Colonic mucosa (tissue), 4 donors: Measurements from ENCODE around the gene PIGM. TPM values are rescaled to one million over a fixed set of nuclear protein-coding genes. Genes with fewer than 3 reads are reported as not detected.

Source experiments
- DNase-seq: peaks from one replicate; pipeline ENCODE4 v3.0.0-alpha.2; 2020
- H3K27ac ChIP-seq: fragments of 200-600 bp; one replicate; pipeline ENCODE4 v1.8.0; 2021
- H3K27me3 ChIP-seq: fragments of 200-600 bp; one replicate; pipeline ENCODE4 v1.8.0; 2021
- H3K36me3 ChIP-seq: fragments of 200-600 bp; one replicate; pipeline ENCODE4 v1.8.0; 2021
- H3K4me1 ChIP-seq: fragments of 200-600 bp; one replicate; pipeline ENCODE4 v1.8.0; 2021; ENCODE audit warnings: mild to moderate bottlenecking
- H3K4me3 ChIP-seq: fragments of 200-600 bp; one replicate; pipeline ENCODE4 v1.8.0; 2021
- H3K9ac ChIP-seq, 2 donors: one replicate each; pipeline ENCODE4 v1.7.0; 2013; ENCODE audit warnings: control low read depth in 2 of 2, low read depth in 2 of 2, low read length in 2 of 2
- H3K9me3 ChIP-seq: fragments of 200-600 bp; one replicate; pipeline ENCODE4 v1.8.0; 2021
- CTCF ChIP-seq: fragments of 200-600 bp; IDR thresholded peaks from one replicate; pipeline ENCODE4 v1.8.0; 2022; ENCODE audit warnings: antibody characterized with exemption, mild to moderate bottlenecking
- intact Hi-C: fragments of 100-400 bp; cut with DNase I; formaldehyde crosslinking; loops from one replicate; pipeline ENCODE4 v1.14.1; 2022
- total RNA-seq, 2 donors: library from RNA; stranded (reverse); fragmentation: NEBNext Ultra II Directional in 1 of 2; extraction: Animal tissue kit (Norgen Biotek cat#: 25700) in 1 of 2; gene quantifications; one replicate each; pipeline ENCODE4 v1.2.1, GENCODE V29; 2021
- donor health status: healthy.
- donor health status: DM: no; HTN: no; CAD: no.
- donor health status: DM: no; HTN: no; CAD: no.

Gene PIGM
- total RNA-seq, 2 donors from 2014 or later = 4.0 to 6.2 TPM

GRCh38 chr1:160048335-160048734, 16.5 kb upstream of the PIGM start:
- DNase-seq = no peak
- no peaks in the 10 kb centered on the region for H3K4me1 ChIP-seq
- no peaks in the 10 kb centered on the region for H3K36me3 ChIP-seq
- H3K27me3 ChIP-seq = no peaks in the 10 kb centered on the region
- no peaks in the 10 kb centered on the region for H3K9me3 ChIP-seq
- intact Hi-C loops = loop anchor here (5.0 kb wide), 1 partner anchor 34 kb away; the partner anchor contains the start of gene KCNJ9
- H3K27ac ChIP-seq = no peak overlapping the region
- TF ChIP-seq CTCF = no peak
- H3K9ac ChIP-seq = no peak overlapping the region
- no peak overlapping the region for H3K4me3 ChIP-seq

- H3K27me3 ChIP-seq = no peaks in the 10 kb centered on the region
- intact Hi-C loops = loop anchor here (5.0 kb wide), 1 partner anchor 35 kb away; the partner anchor contains the start of gene KCNJ9
- no peaks in the 10 kb centered on the region for H3K9me3 ChIP-seq
- DNase-seq = no peak
- no peaks in the 10 kb centered on the region for H3K4me1 ChIP-seq
- no peaks in the 10 kb centered on the region for H3K36me3 ChIP-seq
- no peak overlapping the region for H3K9ac ChIP-seq
- H3K4me3 ChIP-seq = no peak overlapping the region
- no peak for TF ChIP-seq CTCF
- H3K27ac ChIP-seq = no peak overlapping the region
Measured at GRCh38 chr1:160047111-160047991, 15.6 kb upstream of the PIGM start.

- DNase-seq = peak; percentile 32
- Histone ChIP-seq H3K4me3 (no peak overlapping the region), H3K36me3 (no peaks in the 10 kb centered on the region), H3K27me3 (no peaks in the 10 kb centered on the region), H3K9ac (peak overlapping the region in 1 of 2 donors; percentile 26), H3K4me1 (no peaks in the 10 kb centered on the region), H3K9me3 (no peaks in the 10 kb centered on the region), H3K27ac (no peak overlapping the region)
- TF ChIP-seq CTCF = peak; percentile 61
- intact Hi-C loops = loop anchor here (5.0 kb wide), 1 partner anchor 36 kb away; the partner anchor contains the start of gene KCNJ9
Measured at GRCh38 chr1:160046494-160047110, 14.8 kb upstream of the PIGM start.

GRCh38 chr1:160045653-160046052, 13.9 kb upstream of the PIGM start:
- DNase-seq = no peak
- H3K27ac ChIP-seq = no peak overlapping the region
- no peaks in the 10 kb centered on the region for H3K36me3 ChIP-seq
- H3K27me3 ChIP-seq = no peaks in the 10 kb centered on the region
- TF ChIP-seq CTCF = no peak
- no peak overlapping the region for H3K9ac ChIP-seq
- no peak overlapping the region for H3K4me3 ChIP-seq
- intact Hi-C loops = loop anchor here (5.0 kb wide), 1 partner anchor 37 kb away; the partner anchor contains the start of gene KCNJ9
- H3K9me3 ChIP-seq = no peaks in the 10 kb centered on the region
- no peaks in the 10 kb centered on the region for H3K4me1 ChIP-seq

GRCh38 chr1:160043543-160043942, 11.8 kb upstream of the PIGM start:
- DNase-seq = no peak
- TF ChIP-seq CTCF = no peak
- H3K36me3 ChIP-seq = no peaks in the 10 kb centered on the region

More at GRCh38 chr1:160043543-160043942, 11.8 kb upstream of the PIGM start:
- Histone ChIP-seq H3K9me3 (no peaks in the 10 kb centered on the region), H3K27me3 (no peaks in the 10 kb centered on the region), H3K4me1 (no peaks in the 10 kb centered on the region), H3K4me3 (no peak overlapping the region), H3K9ac (no peak overlapping the region), H3K27ac (no peak overlapping the region)
- intact Hi-C loops = no loop called here
